K562 (cell line): Measurements from ENCODE around the gene STK33. TPM values are rescaled to one million over a fixed set of nuclear protein-coding genes. Genes with fewer than 3 reads are reported as not detected.

Experiments
- ATAC-seq: fragments of 200-7000 bp; cut with Tn5 transposase; 3 replicates; pipeline ENCODE4 v1.9.1; 2020; ENCODE audit warnings: moderate library complexity
- BruUV-seq: library from RNA; stranded (reverse); fragments of 400-500 nt; replicated peaks from 2 replicates; lab custom pipeline; 2021; lab: Mats Ljungman, UMichigan
- CTCF ChIA-PET: fragments of 300-600 bp; formaldehyde crosslinking; extraction: SDS; loops from one replicate; lab custom pipeline; 2021; ENCODE audit warnings: low intra/inter-chr PET ratio; lab: Yijun Ruan, JAX
- POLR2A ChIA-PET: fragments of 300-600, 350-650 bp; sonication (Branson Sonifier 250); formaldehyde crosslinking; extraction: SDS; loops from one replicate; lab custom pipeline; 2021; ENCODE audit warnings: antibody characterized with exemption, inconsistent platforms; lab: Yijun Ruan, JAX
- DNase-seq, 4 experiments: peaks; one replicate each; pipeline versions ENCODE4 v3.0.0 to v3.0.0-alpha.2; 2011 to 2018; ENCODE audit warnings: low spot score in 3 of 4, mixed read lengths in 3 of 4; ENCODE audit errors: extremely low read depth in 1 of 4
- FAIRE-seq: peaks from 2 replicates; lab custom pipeline; 2011; peaks lifted over from hg19 to GRCh38; lab: Jason Lieb, UNC
- H2AFZ ChIP-seq: 2 replicates; pipeline ENCODE4 v1.6.0; 2011; ENCODE audit warnings: low read depth, low read length, control low read depth, inconsistent platforms
- H3K27ac ChIP-seq: fragments of 200-600 bp; 3 replicates; pipeline ENCODE4 v1.8.0; 2011; ENCODE audit warnings: low read depth, mild to moderate bottlenecking, control low read depth, inconsistent platforms, low read length, moderate library complexity, mixed read lengths; ENCODE audit errors: extremely low read depth
- H3K27me3 ChIP-seq, 2 experiments: fragments of 300-600 bp in 1 of 2; 2 replicates in 1 of 2; 3 replicates in 1 of 2; pipeline versions ENCODE4 v1.6.0 to v1.8.0; 2011; ENCODE audit warnings: inconsistent platforms in 2 of 2, low read length in 2 of 2, mild to moderate bottlenecking in 1 of 2, mixed read lengths in 1 of 2, moderate library complexity in 1 of 2; ENCODE audit not compliant: control insufficient read depth in 2 of 2, insufficient read depth in 2 of 2
- H3K36me3 ChIP-seq: fragments of 300-600 bp; 3 replicates; pipeline ENCODE4 v1.8.0; 2011; ENCODE audit warnings: mild to moderate bottlenecking, low read length, inconsistent platforms; ENCODE audit not compliant: control insufficient read depth, insufficient read depth
- H3K4me1 ChIP-seq, 2 experiments: fragments of 200-600 bp in 1 of 2; replicated peaks in 1 of 2; 2 replicates in 1 of 2; 3 replicates in 1 of 2; pipeline versions ENCODE4 v1.5.1 to v1.8.0; 2011; ENCODE audit warnings: inconsistent platforms in 2 of 2, low read length in 2 of 2, mild to moderate bottlenecking in 1 of 2, mixed read lengths in 1 of 2, moderate library complexity in 1 of 2; ENCODE audit not compliant: control insufficient read depth in 2 of 2, insufficient read depth in 2 of 2
- H3K4me2 ChIP-seq: 2 replicates; pipeline ENCODE4 v1.6.1; 2011; ENCODE audit warnings: low read length, control low read depth, inconsistent platforms, mixed read lengths; ENCODE audit not compliant: insufficient read depth
- H3K4me3 ChIP-seq: fragments of 200-600 bp; sonication (generic), shearing (Covaris generic); 2 replicates; pipeline ENCODE4 v1.5.1; 2016; ENCODE audit warnings: control low read depth, inconsistent platforms
- H3K79me2 ChIP-seq: fragments of 200-600 bp; 3 replicates; pipeline ENCODE4 v1.8.0; 2011; ENCODE audit warnings: low read length, inconsistent platforms; ENCODE audit not compliant: control insufficient read depth, insufficient read depth
- H3K9ac ChIP-seq, 2 experiments: 2 replicates each; pipeline versions ENCODE4 v1.6.0 to v1.6.1; 2011; ENCODE audit warnings: low read depth in 2 of 2, low read length in 2 of 2, control low read depth in 1 of 2, inconsistent platforms in 1 of 2, mild to moderate bottlenecking in 1 of 2, mixed read lengths in 1 of 2; ENCODE audit not compliant: insufficient read depth in 1 of 2
- H3K9me1 ChIP-seq: one replicate; pipeline ENCODE4 v1.6.0; 2011; ENCODE audit warnings: inconsistent platforms, mild to moderate bottlenecking, low read length, moderate library complexity; ENCODE audit not compliant: control insufficient read depth, insufficient read depth
- H3K9me3 ChIP-seq: replicated peaks from 2 replicates; pipeline ENCODE4 v1.5.1; 2011; ENCODE audit warnings: low read depth, low read length, inconsistent platforms; ENCODE audit not compliant: control insufficient read depth, insufficient read depth
- H4K20me1 ChIP-seq: replicated peaks from 2 replicates; pipeline ENCODE4 v1.6.1; 2011; ENCODE audit warnings: low read length, inconsistent platforms, mixed read lengths; ENCODE audit not compliant: control insufficient read depth, insufficient read depth
- BHLHE40 ChIP-seq: IDR thresholded peaks from 2 replicates; pipeline ENCODE4 v1.6.1; 2011; ENCODE audit warnings: low read length, improper control_type of control experiment
- CHD4 ChIP-seq: fragments of 200-600 bp; sonication (generic); IDR thresholded peaks from 3 replicates; pipeline ENCODE4 v1.6.1; 2012; ENCODE audit warnings: low read depth, mild to moderate bottlenecking, mixed read lengths, low read length, inconsistent platforms; ENCODE audit not compliant: insufficient read depth, insufficient replicate concordance, poor library complexity, severe bottlenecking
- ID3 ChIP-seq, 2 experiments: fragments of 250-450 bp in 1 of 2; fragments of 450-650 bp in 1 of 2; sonication (Bioruptor Pico) in 1 of 2; IDR thresholded peaks; 2 replicates each; pipeline versions ENCODE4 v1.6.1 to v1.8.0; 2016 to 2021; ENCODE audit warnings: mild to moderate bottlenecking in 2 of 2, moderate library complexity in 2 of 2, missing compliant biosample characterization in 1 of 2, missing genetic modification characterization in 1 of 2
- NR4A1 ChIP-seq, 2 experiments: fragments of 250-450 bp in 1 of 2; fragments of 450-650 bp in 1 of 2; sonication (Bioruptor Pico) in 1 of 2; IDR thresholded peaks; 2 replicates each; pipeline versions ENCODE4 v1.4.0 to v1.6.1; 2016 to 2020; ENCODE audit warnings: mild to moderate bottlenecking in 2 of 2, missing compliant biosample characterization in 1 of 2, missing genetic modification characterization in 1 of 2, moderate library complexity in 1 of 2
- POLR2G ChIP-seq: fragments of 200-400 bp; formaldehyde crosslinking; IDR thresholded peaks from 2 replicates; pipeline ENCODE4 v1.6.1; 2017; ENCODE audit warnings: low read depth, mild to moderate bottlenecking, antibody characterized with exemption, low read length, moderate library complexity
- POU5F1 ChIP-seq: fragments of 150-350 bp; IDR thresholded peaks from 2 replicates; pipeline ENCODE4 v1.6.1; 2014; ENCODE audit warnings: borderline replicate concordance, low read length, low read depth, mild to moderate bottlenecking; ENCODE audit not compliant: partially characterized antibody
- RCOR1 ChIP-seq, 2 experiments: IDR thresholded peaks; 2 replicates each; pipeline ENCODE4 v1.6.1; 2012; ENCODE audit warnings: low read depth in 2 of 2, low read length in 2 of 2, borderline replicate concordance in 1 of 2, improper control_type of control experiment in 1 of 2
- SRSF1 ChIP-seq: fragments of 200-400 bp; formaldehyde crosslinking; IDR thresholded peaks from 2 replicates; pipeline ENCODE4 v1.6.1; 2017; ENCODE audit warnings: mild to moderate bottlenecking, low read depth, low read length, moderate library complexity
- ZNF280A ChIP-seq: fragments of 450-650 bp; IDR thresholded peaks from 2 replicates; pipeline ENCODE4 v1.6.1; 2018; ENCODE audit warnings: mild to moderate bottlenecking, low read depth; ENCODE audit not compliant: partially characterized antibody
- ZNF830 ChIP-seq: fragments of 250-450 bp; sonication (Bioruptor Pico); IDR thresholded peaks from 2 replicates; pipeline ENCODE4 v1.5.0; 2021; ENCODE audit warnings: mild to moderate bottlenecking
- WGBS: fragments of 100-300 bp; shearing (Covaris generic); methylation state at CpG from one replicate; pipeline ENCODE4 v1.1.6; 2016; ENCODE audit warnings: low coverage, mixed read lengths; ENCODE audit not compliant: insufficient coverage; ENCODE audit errors: missing lambda C conversion rate; 5-methylcytosine and 5-hydroxymethylcytosine counted together
- in situ Hi-C: fragments of 300-500 bp; cut with MboI; formaldehyde crosslinking; loops from 4 replicates; pipeline ENCODE4 v1.15.0; 2018; ENCODE audit warnings: inconsistent platforms, mixed read lengths
- intact Hi-C: fragments of 100-400 bp; cut with micrococcal nuclease; formaldehyde crosslinking; loops from 2 replicates; pipeline ENCODE4 v1.14.2; 2022
- polyA plus RNA-seq, 8 experiments: library from polyadenylated mRNA; depleted of rRNA in 4 of 8; stranded (reverse) in 5 of 8; unstranded in 3 of 8; fragments of >200 nt; fragmentation: Nextera tagmentation in 2 of 8; fragmentation: Illumina TruSeq in 1 of 8; extraction: Ambion mirVana in 2 of 8; extraction: Trizol in 1 of 8; gene quantifications; 2 replicates each; pipeline versions ENCODE4 v1.2.1 to v1.2.3, GENCODE V29; 2011 to 2014; ENCODE audit warnings: inconsistent platforms in 1 of 8, missing spikeins in 1 of 8
- small RNA-seq: library from RNA; depleted of rRNA; stranded (forward); fragments of <200 nt; gene quantifications from one replicate; pipeline ENCODE3, GENCODE V24; 2014
- total RNA-seq, 7 experiments: library from RNA; depleted of rRNA in 6 of 7; stranded (reverse); fragments of >200 nt in 6 of 7; fragmentation: Illumina TruSeq in 2 of 7; extraction: Trizol in 2 of 7; gene quantifications; 2 replicates each; pipeline versions ENCODE4 v1.2.1 to v1.2.3, GENCODE V29; 2011 to 2021; ENCODE audit warnings: low replicate concordance in 1 of 7

Gene STK33
- total and polyA plus RNA-seq, 9 of the 15 experiments (the other 6 are each of a cell fraction or from before 2014, with no cell fraction given): not detected

DNA sequence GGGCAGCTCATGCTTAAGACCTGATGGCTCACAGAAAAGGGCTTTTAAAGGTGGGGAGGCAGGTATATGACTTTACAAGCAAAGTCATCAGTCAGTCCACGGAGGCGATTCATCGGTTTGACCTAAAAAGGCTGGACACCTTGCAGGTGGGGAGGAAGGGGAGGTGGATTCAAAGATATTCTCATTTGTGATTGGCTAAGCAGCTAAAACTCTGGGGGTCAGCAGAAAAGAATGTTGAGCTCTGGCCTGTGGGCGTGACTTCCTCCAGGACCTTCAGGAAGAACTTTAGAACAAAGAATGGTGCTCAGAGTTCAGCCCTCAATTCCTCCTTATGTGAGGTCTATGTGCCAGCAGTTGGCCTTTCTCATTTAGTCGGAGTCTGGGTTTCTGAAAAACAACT is 252.0 kb downstream of the STK33 start:
- WGBS: 0% methylated on average over 5 of the region's 5 CpGs
- no peak overlapping the region for H2AFZ ChIP-seq
- intact Hi-C loops (no loop called here), in situ Hi-C loops (no loop called here)
- peaks cover 0 to 3% of the 10 kb centered on the region in 2 experiments; a peak in 1 of 5 replicates for H3K4me1 ChIP-seq
- no peaks in the 10 kb centered on the region for H3K79me2 ChIP-seq
- no peak overlapping the region for H3K9ac ChIP-seq
- no peak overlapping the region for H3K4me2 ChIP-seq
- TF ChIP-seq SRSF1 (no peak), NR4A1 (CRISPR knock-in tag; IDR thresholded peaks at IDR 0.05) (no peak), NR4A1 (tag; IDR thresholded peaks at IDR 0.05) (no peak), RCOR1 (IDR thresholded peaks at IDR 0.05; ENCODE audit: borderline replicate concordance in 1 of 2, low read depth in 2 of 2, low read length in 2 of 2) (no peak), BHLHE40 (no peak), ZNF830 (CRISPR knock-in tag) (no peak), CHD4 (no peak), ID3 (CRISPR knock-in tag; IDR thresholded peaks at IDR 0.05) (no peak), ID3 (tag; IDR thresholded peaks at IDR 0.05) (no peak), ZNF280A (no peak), POLR2G (no peak), POU5F1 (no peak)
- H3K36me3 ChIP-seq: no peaks in the 10 kb centered on the region
- H3K4me3 ChIP-seq: no peak overlapping the region
- no peaks in the 10 kb centered on the region; the same call in 1 of the 2 replicates for H4K20me1 ChIP-seq
- H3K27me3 ChIP-seq: peaks cover 6 to 51% of the 10 kb centered on the region in 2 experiments
- H3K9me3 ChIP-seq: no peaks in the 10 kb centered on the region
- H3K27ac ChIP-seq: no peak overlapping the region
- no peak for ATAC-seq
- BruUV-seq: no TSS peak
- H3K9me1 ChIP-seq: no peaks in the 10 kb centered on the region
- ChIA-PET POLR2A (interaction anchor here (0.6 to 0.8 kb wide), 2 partner anchors 13 to 264 kb away, joined by 3 read pairs; no protein-coding TSS in a partner anchor), CTCF (no interaction called here)
- no peak for DNase-seq
- FAIRE-seq: no peak

Small RNA genes lying within 50 kb of the gene (small RNA-seq; reads per million reads assigned to genes)
- not detected for gene RF00601

Other genes with a start within 250 kb of the STK33 start
- 1.9 and 4.6 TPM in 2 replicates for gene TRIM66, start 88.4 kb upstream of the STK33 start, total RNA-seq (2014; rRNA removed)
- gene TRIM66, start 88.4 kb upstream of the STK33 start, total RNA-seq (2014; rRNA removed; fragmentation: Illumina TruSeq; extraction: Trizol): 5.4 and 8.1 TPM in 2 replicates
- gene TRIM66, start 88.4 kb upstream of the STK33 start, total RNA-seq (2015; rRNA removed; fragmentation: Illumina TruSeq; extraction: Trizol): 4.1 and 4.9 TPM in 2 replicates
- gene TRIM66, start 88.4 kb upstream of the STK33 start, total RNA-seq (2021): 5.9 and 6.7 TPM in 2 replicates
- gene TRIM66, start 88.4 kb upstream of the STK33 start, polyA plus RNA-seq (2011; rRNA removed): 7.3 and 9.0 TPM in 2 replicates
- gene TRIM66, start 88.4 kb upstream of the STK33 start, polyA plus RNA-seq (2014; fragmentation: Illumina TruSeq; extraction: Trizol): 4.5 and 4.9 TPM in 2 replicates
- 1 to 10 TPM; 1.1 to 1.2 TPM for gene TRIM66, start 88.4 kb upstream of the STK33 start, polyA plus RNA-seq (2014; fragmentation: Nextera tagmentation; extraction: Ambion mirVana)
- 5.1 and 6.7 TPM in 2 replicates for gene TRIM66, start 88.4 kb upstream of the STK33 start, polyA plus RNA-seq (2014; rRNA removed)
- gene RPL27A, start 88.6 kb upstream of the STK33 start, total RNA-seq (2014; rRNA removed): 2,206 and 2,540 TPM in 2 replicates
- gene RPL27A, start 88.6 kb upstream of the STK33 start, total RNA-seq (2014; rRNA removed; fragmentation: Illumina TruSeq; extraction: Trizol): 2,267 and 2,674 TPM in 2 replicates
- gene RPL27A, start 88.6 kb upstream of the STK33 start, total RNA-seq (2015; rRNA removed; fragmentation: Illumina TruSeq; extraction: Trizol): 2,745 and 2,768 TPM in 2 replicates
- 1,153 and 1,212 TPM in 2 replicates for gene RPL27A, start 88.6 kb upstream of the STK33 start, total RNA-seq (2021)
- 1,586 and 1,654 TPM in 2 replicates for gene RPL27A, start 88.6 kb upstream of the STK33 start, polyA plus RNA-seq (2011; rRNA removed)
- 3,464 and 4,241 TPM in 2 replicates for gene RPL27A, start 88.6 kb upstream of the STK33 start, polyA plus RNA-seq (2014; fragmentation: Illumina TruSeq; extraction: Trizol)
- gene RPL27A, start 88.6 kb upstream of the STK33 start, polyA plus RNA-seq (2014; fragmentation: Nextera tagmentation; extraction: Ambion mirVana): 100 to 1,000 TPM; 790 to 918 TPM
- gene RPL27A, start 88.6 kb upstream of the STK33 start, polyA plus RNA-seq (2014; rRNA removed): 3,280 and 3,385 TPM in 2 replicates